ENCODE measurements around the gene GPR15. TPM values are rescaled to one million over a fixed set of nuclear protein-coding genes. Genes with fewer than 3 reads are reported as not detected.

Gene GPR15
- total and polyA plus RNA-seq, 2 donors (not counting 1 experiment from before 2014, with no cell fraction given) = under 0.01 TPM; not detected in 1

DNA sequence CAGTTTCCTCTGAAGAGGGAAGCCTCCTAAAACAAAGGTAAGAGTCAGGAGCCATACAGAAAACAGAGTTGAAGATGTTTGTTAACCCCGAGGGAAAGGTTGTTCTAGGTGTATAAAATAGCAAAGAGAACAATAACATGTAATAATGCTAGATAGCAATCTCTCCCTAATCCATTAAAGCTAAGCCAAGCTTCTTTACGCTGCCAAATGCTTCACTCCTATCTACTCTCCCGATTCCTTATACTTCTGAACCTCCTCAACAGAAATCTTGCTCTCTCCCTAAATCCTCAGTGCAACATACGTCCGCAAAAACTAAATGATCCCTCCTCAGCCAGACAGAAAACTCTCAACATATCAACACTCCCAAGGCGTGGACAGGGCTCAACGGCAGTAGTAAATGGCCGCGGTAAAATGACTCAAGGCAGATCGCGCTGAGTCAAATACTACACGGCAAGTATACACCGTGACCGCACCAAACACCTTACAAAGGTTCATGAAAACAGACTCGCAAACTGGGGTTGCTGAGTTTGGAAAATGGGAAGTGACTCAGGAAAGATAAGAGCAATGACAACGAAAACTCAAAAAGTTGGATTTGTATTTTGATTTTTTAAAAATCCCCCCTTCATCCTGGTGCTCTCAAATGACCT lies 9.8 kb upstream of the GPR15 start:
- Histone ChIP-seq H4K20me1 (ENCODE audit: control insufficient read depth, extremely low read depth, insufficient read depth, low read length) (no peaks in the 10 kb centered on the region), H3K9me3 (ENCODE audit: control insufficient read depth, insufficient read depth, low read depth, low read length) (no peaks in the 10 kb centered on the region), H3K79me2 (ENCODE audit: control insufficient read depth, insufficient read depth, low read length) (peaks cover 22% of the 10 kb centered on the region), H2AFZ (ENCODE audit: low read length) (peak overlapping the region; percentile 32), H3K4me3 (replicated peaks in 1 of 4; ENCODE audit: control extremely low read depth in 1 of 4, insufficient read depth in 1 of 4, low read depth in 3 of 4, low read length in 4 of 4) (peak overlapping the region; percentile 50 to 97 (median 68)), H3K9ac (ENCODE audit: insufficient read depth, low read length) (peak overlapping the region; percentile 82), H3K27me3 (ENCODE audit: control insufficient read depth, insufficient read depth, low read length) (no peaks in the 10 kb centered on the region), H3K27ac (ENCODE audit: insufficient read depth, low read length) (peak overlapping the region; percentile 89), H3K4me2 (ENCODE audit: extremely low read depth, insufficient read depth, low read length) (peak overlapping the region; percentile 86), H3K36me3 (ENCODE audit: control insufficient read depth, insufficient read depth, low read length) (no peaks in the 10 kb centered on the region), H3K4me1 (ENCODE audit: control insufficient read depth, extremely low read depth, insufficient read depth, low read length) (no peaks in the 10 kb centered on the region)
- peak; percentile 68 to 76 for DNase-seq (ENCODE audit: low read depth in 2 of 2)
- TF ChIP-seq CTCF (conservative IDR thresholded peaks at IDR 0.05 in 1 of 2, IDR thresholded peaks at IDR 0.05 in 1 of 2; ENCODE audit: low read depth in 1 of 2, low read length in 2 of 2) (no peak), EZH2 (IDR thresholded peaks at IDR 0.05; ENCODE audit: low read length, missing control alignments) (no peak)

GRCh38 chr3:98522544-98523281 lies 9.1 kb upstream of the GPR15 start, which contains the start of gene CLDND1:
TSS of gene CLDND1 (minus strand) at chr3:98522902. CDS start at chr3:98521424, 1,478 bp downstream.
- Histone ChIP-seq H3K9me3 (ENCODE audit: control insufficient read depth, insufficient read depth, low read depth, low read length) (no peaks in the 10 kb centered on the region), H4K20me1 (ENCODE audit: control insufficient read depth, extremely low read depth, insufficient read depth, low read length) (no peaks in the 10 kb centered on the region), H3K4me2 (ENCODE audit: extremely low read depth, insufficient read depth, low read length) (peak within 1 kb of the TSS; percentile 86), H3K4me1 (ENCODE audit: control insufficient read depth, extremely low read depth, insufficient read depth, low read length) (no peaks in the 10 kb centered on the region), H3K9ac (ENCODE audit: insufficient read depth, low read length) (peak within 1 kb of the TSS; percentile 82), H3K79me2 (ENCODE audit: control insufficient read depth, insufficient read depth, low read length) (peaks cover 22% of the 10 kb centered on the region), H3K36me3 (ENCODE audit: control insufficient read depth, insufficient read depth, low read length) (no peaks in the 10 kb centered on the region), H3K27me3 (ENCODE audit: control insufficient read depth, insufficient read depth, low read length) (no peaks in the 10 kb centered on the region), H3K4me3 (replicated peaks in 1 of 4; ENCODE audit: control extremely low read depth in 1 of 4, insufficient read depth in 1 of 4, low read depth in 3 of 4, low read length in 4 of 4) (peak within 1 kb of the TSS; percentile 50 to 97 (median 68)), H2AFZ (ENCODE audit: low read length) (peak within 1 kb of the TSS; percentile 70), H3K27ac (ENCODE audit: insufficient read depth, low read length) (peak within 1 kb of the TSS; percentile 89)
- DNase-seq (ENCODE audit: low read depth in 2 of 2) = peak; percentile 96 to 97
- TF ChIP-seq CTCF (conservative IDR thresholded peaks at IDR 0.05 in 1 of 2, IDR thresholded peaks at IDR 0.05 in 1 of 2; ENCODE audit: low read depth in 1 of 2, low read length in 2 of 2) (no peak), EZH2 (IDR thresholded peaks at IDR 0.05; ENCODE audit: low read length, missing control alignments) (no peak)

DNA sequence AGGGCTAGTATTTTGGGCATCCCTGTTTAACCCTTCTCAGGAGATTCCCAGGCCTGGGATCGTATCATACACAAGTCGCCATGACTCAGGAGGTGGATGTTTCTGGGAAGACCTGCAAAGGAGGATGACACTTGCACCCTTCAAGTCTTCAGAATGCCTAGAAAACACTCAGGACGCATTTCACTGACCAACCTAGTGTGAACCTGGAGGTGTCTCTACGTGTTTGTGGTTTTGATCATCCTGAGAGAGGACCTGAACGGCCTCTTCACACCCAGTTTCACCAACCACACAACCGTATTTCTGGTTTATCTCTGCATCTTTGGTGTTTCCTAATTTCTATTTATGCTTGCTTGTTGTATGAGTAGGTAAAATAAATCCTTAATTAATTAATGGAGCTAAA lies 6.3 kb upstream of the GPR15 start:
- H4K20me1 ChIP-seq (ENCODE audit: control insufficient read depth, extremely low read depth, insufficient read depth, low read length) = no peaks in the 10 kb centered on the region
- H2AFZ ChIP-seq (ENCODE audit: low read length) = no peak overlapping the region
- H3K9me3 ChIP-seq (ENCODE audit: control insufficient read depth, insufficient read depth, low read depth, low read length) = no peaks in the 10 kb centered on the region
- TF ChIP-seq CTCF (conservative IDR thresholded peaks at IDR 0.05 in 1 of 2, IDR thresholded peaks at IDR 0.05 in 1 of 2; ENCODE audit: low read depth in 1 of 2, low read length in 2 of 2) = no peak
- TF ChIP-seq EZH2 (IDR thresholded peaks at IDR 0.05; ENCODE audit: low read length, missing control alignments) = no peak
- no peaks in the 10 kb centered on the region for H3K4me1 ChIP-seq (ENCODE audit: control insufficient read depth, extremely low read depth, insufficient read depth, low read length)
- H3K27me3 ChIP-seq (ENCODE audit: control insufficient read depth, insufficient read depth, low read length) = no peaks in the 10 kb centered on the region
- H3K4me3 ChIP-seq (replicated peaks in 1 of 4; ENCODE audit: control extremely low read depth in 1 of 4, insufficient read depth in 1 of 4, low read depth in 3 of 4, low read length in 4 of 4) = no peak overlapping the region
- H3K79me2 ChIP-seq (ENCODE audit: control insufficient read depth, insufficient read depth, low read length) = peaks cover 14% of the 10 kb centered on the region
- H3K4me2 ChIP-seq (ENCODE audit: extremely low read depth, insufficient read depth, low read length) = no peak overlapping the region
- DNase-seq (ENCODE audit: low read depth in 2 of 2) = no peak
- no peak overlapping the region for H3K9ac ChIP-seq (ENCODE audit: insufficient read depth, low read length)
- H3K27ac ChIP-seq (ENCODE audit: insufficient read depth, low read length) = no peak overlapping the region
- no peaks in the 10 kb centered on the region for H3K36me3 ChIP-seq (ENCODE audit: control insufficient read depth, insufficient read depth, low read length)

Data from fibroblast of lung (primary cell).